Adipocyte (in vitro differentiated cells): ENCODE data around the gene FMO3.

ENCODE experiments used
- DNase-seq: peaks from one replicate; pipeline ENCODE4 v3.0.0-alpha.2; 2015; ENCODE audit warnings: low read depth
- H3K27me3 ChIP-seq: replicated peaks from 2 replicates; pipeline ENCODE4 v1.7.0; 2013; ENCODE audit warnings: mild to moderate bottlenecking, low read length, moderate library complexity; ENCODE audit not compliant: control insufficient read depth, insufficient read depth
- H3K36me3 ChIP-seq: 2 replicates; pipeline ENCODE4 v1.7.0; 2013; ENCODE audit warnings: low read length, mild to moderate bottlenecking, moderate library complexity; ENCODE audit not compliant: control insufficient read depth, insufficient read depth, severe bottlenecking
- H3K4me1 ChIP-seq: 2 replicates; pipeline ENCODE4 v1.7.0; 2013; ENCODE audit warnings: mild to moderate bottlenecking, low read length, moderate library complexity; ENCODE audit not compliant: control insufficient read depth, insufficient read depth
- H3K4me3 ChIP-seq: 2 replicates; pipeline ENCODE4 v1.7.0; 2013; ENCODE audit warnings: mild to moderate bottlenecking, low read length, moderate library complexity
- H3K9ac ChIP-seq: 2 replicates; pipeline ENCODE4 v1.7.0; 2013; ENCODE audit warnings: mild to moderate bottlenecking, low read length, moderate library complexity
- H3K9me3 ChIP-seq: 2 replicates; pipeline ENCODE4 v1.7.0; 2013; ENCODE audit warnings: mild to moderate bottlenecking, low read length, moderate library complexity; ENCODE audit not compliant: control insufficient read depth

The FMO3 gene

DNA sequence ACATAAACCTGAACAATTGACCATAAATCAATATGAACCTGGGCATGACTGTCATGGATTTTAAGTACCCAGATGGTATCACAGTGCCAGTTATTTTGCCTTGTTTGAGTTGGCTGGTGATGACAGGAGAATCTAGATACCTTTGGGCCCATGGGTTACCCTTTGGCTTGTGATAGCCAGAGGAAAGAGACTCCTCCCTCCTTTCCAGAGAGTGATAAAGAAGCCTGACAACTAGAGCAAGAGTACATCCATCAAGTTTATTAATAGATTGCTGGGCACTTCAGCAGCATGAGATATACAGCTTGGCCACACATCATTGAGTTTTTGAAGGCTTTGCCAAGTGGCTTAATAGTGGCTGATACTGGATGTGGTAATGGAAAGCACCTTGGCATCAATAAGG is 6.6 kb upstream of the FMO3 start:
- Histone ChIP-seq H3K4me3 (no peak overlapping the region), H3K9ac (no peak overlapping the region), H3K4me1 (peaks cover 17% of the 10 kb centered on the region), H3K9me3 (no peaks in the 10 kb centered on the region), H3K36me3 (no peaks in the 10 kb centered on the region), H3K27me3 (no peaks in the 10 kb centered on the region)
- no peak for DNase-seq

DNA sequence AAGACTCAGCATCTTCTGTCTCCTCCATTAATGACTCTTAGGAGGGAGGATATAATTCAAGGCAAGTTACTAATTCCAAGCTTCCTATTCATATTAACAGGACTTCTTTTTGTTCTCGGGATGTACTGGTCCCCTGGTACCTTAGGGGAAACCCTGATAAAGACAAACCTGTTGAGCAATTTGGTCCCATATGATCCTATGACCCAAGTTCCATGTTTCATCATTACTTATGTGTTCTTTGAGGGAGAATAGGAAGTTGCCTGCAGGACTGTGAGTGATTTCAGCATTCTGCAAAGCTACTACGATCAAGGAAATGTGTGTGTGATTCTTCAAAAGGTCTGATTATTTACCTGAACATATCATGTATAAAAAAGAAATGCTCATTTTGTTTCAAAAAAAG is 5.8 kb upstream of the FMO3 start:
- Histone ChIP-seq H3K9me3 (no peaks in the 10 kb centered on the region), H3K4me1 (peaks cover 17% of the 10 kb centered on the region), H3K4me3 (no peak overlapping the region), H3K36me3 (no peaks in the 10 kb centered on the region), H3K27me3 (no peaks in the 10 kb centered on the region), H3K9ac (no peak overlapping the region)
- DNase-seq, result no peak

- Histone ChIP-seq H3K36me3 (no peaks in the 10 kb centered on the region), H3K4me1 (peaks cover under 1% of the 10 kb centered on the region), H3K9ac (no peak overlapping the region), H3K4me3 (no peak overlapping the region), H3K27me3 (no peaks in the 10 kb centered on the region), H3K9me3 (no peaks in the 10 kb centered on the region)
- DNase-seq, result no peak
Observed at GRCh38 chr1:171087896-171088295, 2.8 kb upstream of the FMO3 start.

- DNase-seq, result no peak
- Histone ChIP-seq H3K4me1 (peaks cover 15% of the 10 kb centered on the region), H3K27me3 (no peaks in the 10 kb centered on the region), H3K36me3 (no peaks in the 10 kb centered on the region), H3K9ac (no peak overlapping the region), H3K9me3 (no peaks in the 10 kb centered on the region), H3K4me3 (no peak overlapping the region)
Observed at GRCh38 chr1:171103862-171104261, 13.2 kb downstream of the FMO3 start.

GRCh38 chr1:171107262-171107940 is 16.7 kb downstream of the FMO3 start:
- no peak overlapping the region for H3K9ac ChIP-seq
- H3K9me3 ChIP-seq, result no peaks in the 10 kb centered on the region
- no peak overlapping the region for H3K4me3 ChIP-seq
- H3K4me1 ChIP-seq, result peaks cover 32% of the 10 kb centered on the region
- DNase-seq, result peak; percentile 60
- H3K27me3 ChIP-seq, result no peaks in the 10 kb centered on the region
- H3K36me3 ChIP-seq, result no peaks in the 10 kb centered on the region

DNA sequence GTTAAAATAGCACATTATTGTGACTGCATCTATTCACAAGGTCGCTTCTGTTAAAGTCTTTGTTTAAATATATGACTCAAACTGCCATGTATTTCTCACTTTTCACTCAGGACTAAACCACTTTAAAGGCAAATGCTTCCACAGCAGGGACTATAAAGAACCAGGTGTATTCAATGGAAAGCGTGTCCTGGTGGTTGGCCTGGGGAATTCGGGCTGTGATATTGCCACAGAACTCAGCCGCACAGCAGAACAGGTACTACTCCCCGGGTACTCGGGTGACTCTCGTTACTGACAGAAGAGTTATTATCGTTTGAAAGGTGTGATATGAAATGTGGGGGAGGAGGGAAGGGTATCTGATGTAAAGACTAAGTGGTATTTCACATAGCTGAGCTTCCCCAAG is 17.3 kb downstream of the FMO3 start:
- H3K4me1 ChIP-seq, result peaks cover 32% of the 10 kb centered on the region
- no peak overlapping the region for H3K4me3 ChIP-seq
- no peaks in the 10 kb centered on the region for H3K27me3 ChIP-seq
- no peaks in the 10 kb centered on the region for H3K36me3 ChIP-seq
- H3K9ac ChIP-seq, result no peak overlapping the region
- DNase-seq, result no peak
- no peaks in the 10 kb centered on the region for H3K9me3 ChIP-seq

- Histone ChIP-seq H3K9me3 (no peaks in the 10 kb centered on the region), H3K27me3 (no peaks in the 10 kb centered on the region), H3K4me1 (peaks cover 44% of the 10 kb centered on the region), H3K9ac (no peak overlapping the region), H3K4me3 (no peak overlapping the region), H3K36me3 (no peaks in the 10 kb centered on the region)
- no peak for DNase-seq
Observed at GRCh38 chr1:171109966-171110365, 19.3 kb downstream of the FMO3 start.

GRCh38 chr1:171110621-171111326 is 20.1 kb downstream of the FMO3 start:
- Histone ChIP-seq H3K9me3 (no peaks in the 10 kb centered on the region), H3K36me3 (no peaks in the 10 kb centered on the region), H3K27me3 (no peaks in the 10 kb centered on the region), H3K4me1 (peaks cover 52% of the 10 kb centered on the region), H3K9ac (no peak overlapping the region), H3K4me3 (no peak overlapping the region)
- peak; percentile 79 for DNase-seq

- H3K9ac ChIP-seq, result no peak overlapping the region
- no peaks in the 10 kb centered on the region for H3K27me3 ChIP-seq
- DNase-seq, result no peak
- H3K9me3 ChIP-seq, result no peaks in the 10 kb centered on the region
- H3K36me3 ChIP-seq, result no peaks in the 10 kb centered on the region
- no peak overlapping the region for H3K4me3 ChIP-seq
- peaks cover 65% of the 10 kb centered on the region for H3K4me1 ChIP-seq
Observed at GRCh38 chr1:171112119-171112518, 21.4 kb downstream of the FMO3 start.

DNA sequence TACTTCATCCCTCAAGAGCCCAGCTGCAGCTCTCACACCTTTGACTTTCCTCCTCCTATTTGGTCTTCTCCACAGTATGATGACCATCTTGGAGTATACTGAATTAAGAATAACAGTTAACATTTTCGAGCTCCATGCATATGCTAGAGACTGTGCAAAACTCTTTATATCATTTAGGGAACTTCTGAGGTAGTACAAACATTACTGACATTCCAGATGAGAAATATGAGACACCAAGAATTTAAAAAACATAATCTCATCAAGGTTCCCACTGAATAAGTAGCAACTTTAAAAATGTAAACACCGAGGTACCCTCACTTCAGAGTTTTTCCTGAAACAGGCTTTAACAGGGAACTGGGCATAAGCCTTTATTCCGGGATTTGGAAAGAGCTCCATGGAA is 22.7 kb downstream of the FMO3 start:
- no peak overlapping the region for H3K4me3 ChIP-seq
- peak; percentile 40 for DNase-seq
- peaks cover 55% of the 10 kb centered on the region for H3K4me1 ChIP-seq
- no peaks in the 10 kb centered on the region for H3K36me3 ChIP-seq
- H3K9me3 ChIP-seq, result no peaks in the 10 kb centered on the region
- H3K27me3 ChIP-seq, result no peaks in the 10 kb centered on the region
- no peak overlapping the region for H3K9ac ChIP-seq

- H3K4me1 ChIP-seq, result peaks cover 46% of the 10 kb centered on the region
- peak overlapping the region; percentile 23 for H3K4me3 ChIP-seq
Observed at GRCh38 chr1:171115280-171115897, 24.7 kb downstream of the FMO3 start.

More at GRCh38 chr1:171115280-171115897, 24.7 kb downstream of the FMO3 start:
- DNase-seq, result peak; percentile 54
- no peaks in the 10 kb centered on the region for H3K36me3 ChIP-seq
- no peaks in the 10 kb centered on the region for H3K9me3 ChIP-seq
- peak overlapping the region; percentile 60 for H3K9ac ChIP-seq
- H3K27me3 ChIP-seq, result no peaks in the 10 kb centered on the region
